Transverse colon (tissue), 4 donors: ENCODE data around the gene IFI27L1. TPM values are rescaled to one million over a fixed set of nuclear protein-coding genes. Genes with fewer than 3 reads are reported as not detected.
"Not testable (repeated sequence)": the region's sequence is repeated elsewhere in the genome, so short reads cannot be mapped to it uniquely, and the experiment has no call there.

Source experiments
- DNase-seq: peaks from one replicate; pipeline ENCODE4 v3.0.0-alpha.2; 2019
- H3K27ac ChIP-seq, 4 donors: fragments of 200-600 bp; sonication (generic); 2 replicates each; pipeline ENCODE4 v1.5.1; 2016 to 2018; ENCODE audit warnings: inconsistent platforms in 4 of 4
- H3K27me3 ChIP-seq: fragments of 200-600 bp; sonication (generic); 2 replicates; pipeline ENCODE4 v1.5.1; 2017; ENCODE audit warnings: inconsistent platforms
- H3K36me3 ChIP-seq, 4 donors: fragments of 200-600 bp; sonication (generic); 2 replicates each; pipeline ENCODE4 v1.5.1; 2017 to 2019; ENCODE audit warnings: inconsistent platforms in 4 of 4
- H3K4me1 ChIP-seq, 4 donors: fragments of 200-600 bp; sonication (generic); 2 replicates each; pipeline ENCODE4 v1.5.1; 2017 to 2020; ENCODE audit warnings: inconsistent platforms in 4 of 4
- H3K4me3 ChIP-seq, 4 donors: fragments of 200-600 bp; sonication (generic); 1 replicate in 1 of 4; 2 replicates in 3 of 4; pipeline versions ENCODE4 v1.5.1 to v1.6.1; 2017 to 2019; ENCODE audit warnings: inconsistent platforms in 4 of 4
- H3K9me3 ChIP-seq, 2 donors: fragments of 200-600 bp; sonication (generic); 2 replicates each; pipeline ENCODE4 v1.5.1; 2017 to 2019; ENCODE audit warnings: inconsistent platforms in 2 of 2
- CTCF ChIP-seq, 5 experiments: fragments of 200-600 bp in 3 of 5; fragments of 450-650 bp in 2 of 5; sonication (generic) in 3 of 5; IDR thresholded peaks; 1 replicate in 2 of 5; 2 replicates in 3 of 5; pipeline ENCODE4 v1.5.1; 2016 to 2017; ENCODE audit warnings: antibody characterized with exemption in 5 of 5, inconsistent platforms in 3 of 5, mild to moderate bottlenecking in 2 of 5, moderate library complexity in 1 of 5
- EP300 ChIP-seq: sonication (generic); formaldehyde crosslinking; IDR thresholded peaks from one replicate; pipeline ENCODE4 v1.6.1; 2017; ENCODE audit warnings: antibody characterized with exemption, low read depth
- POLR2A ChIP-seq: fragments of 450-650 bp; IDR thresholded peaks from one replicate; pipeline ENCODE4 v1.6.1; 2016; ENCODE audit warnings: antibody characterized with exemption, mild to moderate bottlenecking, moderate library complexity
- POLR2AphosphoS5 ChIP-seq, 3 donors: sonication (generic); formaldehyde crosslinking; IDR thresholded peaks; one replicate each; pipeline ENCODE4 v1.6.1; 2016; ENCODE audit warnings: antibody characterized with exemption in 3 of 3
- WGBS, 2 donors: methylation state at CpG; one replicate each; pipeline ENCODE4 v1.1.5; 2018; ENCODE audit warnings: low coverage in 1 of 2; 5-methylcytosine and 5-hydroxymethylcytosine counted together
- in situ Hi-C, 4 donors: fragments of 200-750 bp; cut with MboI; loops; one replicate each; pipeline versions ENCODE4 v1.15.0 to v1.15.1; 2017; ENCODE audit warnings: low sequenced_read_pairs in 3 of 4, low pct_ligation_motif_present in 1 of 4, low pct_unique_long_range_greater_than_20kb in 1 of 4
- intact Hi-C: fragments of 100-400 bp; cut with DNase I; formaldehyde crosslinking; loops from one replicate; pipeline ENCODE4 v1.15.1; 2023; ENCODE audit warnings: low total_unique reads
- total RNA-seq, 4 donors: library from RNA; depleted of rRNA; stranded (reverse); fragments of >200 nt; gene quantifications; one replicate each; pipeline ENCODE4 v1.1.0, GENCODE V29; 2016

The IFI27L1 gene
- total RNA-seq, 4 donors from 2014 or later: 12.3 to 21.3 (median 17.9) TPM; not detected in 1

- Histone ChIP-seq H3K4me1 (peaks cover 20 to 67% (median 33%) of the 10 kb centered on the region in 4 donors), H3K27me3 (no peaks in the 10 kb centered on the region), H3K4me3 (peak overlapping the region in 1 of 4 donors; percentile 2), H3K36me3 (peaks cover 0 to 11% (median 4%) of the 10 kb centered on the region in 4 donors), H3K9me3 (peaks cover 0 to 12% of the 10 kb centered on the region in 2 donors), H3K27ac (peak overlapping the region; percentile 34 to 82 (median 74))
- intact Hi-C loops: no loop called here
- TF ChIP-seq POLR2AphosphoS5 (IDR thresholded peaks at IDR 0.05) (peak in 1 of 3 donors; percentile 51), POLR2A (peak; percentile 8), CTCF (IDR thresholded peaks at IDR 0.05) (no peak), EP300 (no peak)
- DNase-seq: peak; percentile 73
- in situ Hi-C loops: no loop called here
- 35% methylated on average over 8 of the region's 8 CpGs; no CpG with 5 or more reads in 1 of the 2 donors for WGBS, 2 donors
These were observed 14.9 kb upstream of the IFI27L1 start for GRCh38 chr14:94066089-94066676.

- intact Hi-C loops, in situ Hi-C loops, H3K4me3 ChIP-seq, H3K27me3 ChIP-seq, H3K27ac ChIP-seq, DNase-seq: not testable (repeated sequence)
- 89 to 93% methylated on average over 3 of the region's 3 CpGs for WGBS, 2 donors
- peaks cover 0 to 23% (median 2%) of the 10 kb centered on the region in 4 donors for H3K36me3 ChIP-seq
- peaks cover 2 to 39% (median 11%) of the 10 kb centered on the region in 4 donors for H3K4me1 ChIP-seq
- H3K9me3 ChIP-seq: peaks cover 5 to 27% of the 10 kb centered on the region in 2 donors
These were observed 9.0 kb upstream of the IFI27L1 start for GRCh38 chr14:94072076-94072475.

GRCh38 chr14:94074534-94074933 lies 6.6 kb upstream of the IFI27L1 start:
- Histone ChIP-seq H3K4me3 (no peak overlapping the region), H3K4me1 (peaks cover 11 to 52% (median 26%) of the 10 kb centered on the region in 4 donors), H3K36me3 (peaks cover 0 to 23% (median 5%) of the 10 kb centered on the region in 4 donors), H3K27ac (no peak overlapping the region), H3K9me3 (peaks cover 5 to 23% of the 10 kb centered on the region in 2 donors), H3K27me3 (no peaks in the 10 kb centered on the region)
- 88 to 95% methylated on average over 3 of the region's 3 CpGs for whole genome bisulfite sequencing, 2 donors
- in situ Hi-C loops: no loop called here
- intact Hi-C loops: no loop called here
- TF ChIP-seq CTCF (IDR thresholded peaks at IDR 0.05) (no peak), POLR2A (no peak), POLR2AphosphoS5 (IDR thresholded peaks at IDR 0.05) (no peak)
- no peak for DNase-seq

GRCh38 chr14:94075008-94075407 lies 6.1 kb upstream of the IFI27L1 start:
- TF ChIP-seq CTCF (IDR thresholded peaks at IDR 0.05): no peak
- TF ChIP-seq EP300: no peak
- TF ChIP-seq POLR2A: no peak
- TF ChIP-seq POLR2AphosphoS5 (IDR thresholded peaks at IDR 0.05): no peak
- Histone ChIP-seq H3K27me3 (no peaks in the 10 kb centered on the region), H3K4me3 (no peak overlapping the region), H3K9me3 (peaks cover 5 to 18% of the 10 kb centered on the region in 2 donors), H3K27ac (no peak overlapping the region), H3K36me3 (peaks cover 0 to 23% (median 5%) of the 10 kb centered on the region in 4 donors), H3K4me1 (peaks cover 11 to 53% (median 28%) of the 10 kb centered on the region in 4 donors)
- WGBS, 2 donors: 95 to 96% methylated on average over 2 of the region's 2 CpGs
- intact Hi-C loops: no loop called here
- in situ Hi-C loops: no loop called here
- DNase-seq: no peak
